HG03442 (cell line): ENCODE measurements around the gene MAPK8IP3.
"Not testable (repeated sequence)": the region's sequence is repeated elsewhere in the genome, so short reads cannot be mapped to it uniquely, and the experiment has no call there.

Experiments
- ATAC-seq: cut with Tn5 transposase; IDR thresholded peaks from one replicate; pipeline ENCODE4 v1.9.1; 2021; ENCODE audit warnings: mild to moderate bottlenecking, moderate library complexity; ENCODE audit not compliant: unreplicated experiment

The MAPK8IP3 gene

DNA sequence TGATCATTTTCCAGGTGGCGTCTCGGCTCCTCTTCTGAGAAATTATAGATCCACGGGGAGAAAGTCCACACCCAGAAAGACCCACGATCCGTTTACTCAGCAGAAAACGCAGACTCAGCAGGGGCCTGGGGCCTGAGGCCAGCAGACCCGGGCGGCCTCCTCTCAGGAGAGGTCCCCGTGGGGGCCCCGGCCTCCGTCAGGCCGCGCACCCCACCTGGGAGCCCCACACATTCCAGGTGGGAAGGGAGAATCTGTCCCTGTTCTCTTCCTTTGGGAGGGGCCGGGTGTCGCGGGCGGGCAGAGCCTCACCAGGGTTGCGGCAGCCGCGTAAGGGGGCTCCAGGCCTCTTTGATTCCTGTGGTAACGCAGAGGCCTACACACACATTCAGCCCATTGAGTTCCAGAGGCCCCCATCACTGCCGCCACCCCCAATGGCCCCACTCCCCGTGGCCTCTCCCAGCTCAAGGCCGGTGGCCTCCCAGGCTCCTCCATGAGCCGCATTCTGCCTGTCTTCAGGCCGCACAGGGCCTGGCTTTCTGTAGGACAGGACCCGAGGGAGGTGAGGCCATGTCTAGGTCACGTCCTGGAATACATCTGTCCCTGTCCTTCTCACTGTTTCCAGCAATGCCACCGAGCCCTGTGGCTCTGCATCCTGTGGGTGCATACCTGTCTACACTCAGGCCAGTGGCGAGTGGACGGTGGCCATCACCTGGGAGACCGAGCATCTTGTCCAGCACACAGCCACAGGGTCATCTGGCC lies 89.1 kb downstream of the MAPK8IP3 start:
- no peak for ATAC-seq

DNA sequence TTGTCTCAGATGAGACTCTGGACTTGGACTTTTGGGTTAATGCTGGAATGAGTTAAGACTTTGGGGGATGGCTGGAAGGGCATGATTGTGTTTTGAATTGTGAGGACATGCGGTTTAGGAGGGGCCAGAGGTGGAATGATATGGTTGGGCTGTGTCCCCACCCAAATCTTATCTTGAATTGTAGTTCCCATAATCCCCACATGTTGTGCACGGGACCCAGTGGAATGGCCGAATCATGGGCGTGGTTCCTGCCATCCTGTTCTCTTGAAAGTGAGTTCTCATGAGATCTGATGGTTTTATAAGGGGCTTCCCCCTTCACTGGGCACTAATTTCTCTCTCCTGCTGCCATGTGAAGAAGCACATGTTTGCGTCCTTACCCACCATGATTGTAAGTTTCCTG lies 93.3 kb downstream of the MAPK8IP3 start:
- not testable (repeated sequence) for ATAC-seq

DNA sequence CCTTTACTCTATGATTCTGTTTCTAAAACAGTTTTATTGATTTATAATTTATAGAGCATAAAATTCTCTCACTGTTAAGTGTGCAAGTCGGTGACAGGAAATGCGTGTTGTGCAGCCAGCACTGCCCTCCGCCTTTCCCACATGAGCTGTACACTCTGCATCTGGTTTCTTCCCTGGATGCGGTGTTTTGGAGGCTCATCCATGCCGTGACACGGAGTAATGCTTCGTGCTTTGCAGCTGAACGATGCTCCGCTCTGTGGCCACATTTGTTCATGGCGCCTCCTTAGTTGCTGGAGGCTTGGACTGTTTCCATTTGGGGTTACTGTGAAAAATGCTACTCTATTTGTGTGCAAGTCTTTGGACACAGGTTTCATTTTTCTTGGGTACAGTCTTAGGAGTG lies 94.7 kb downstream of the MAPK8IP3 start:
- ATAC-seq: no peak

DNA sequence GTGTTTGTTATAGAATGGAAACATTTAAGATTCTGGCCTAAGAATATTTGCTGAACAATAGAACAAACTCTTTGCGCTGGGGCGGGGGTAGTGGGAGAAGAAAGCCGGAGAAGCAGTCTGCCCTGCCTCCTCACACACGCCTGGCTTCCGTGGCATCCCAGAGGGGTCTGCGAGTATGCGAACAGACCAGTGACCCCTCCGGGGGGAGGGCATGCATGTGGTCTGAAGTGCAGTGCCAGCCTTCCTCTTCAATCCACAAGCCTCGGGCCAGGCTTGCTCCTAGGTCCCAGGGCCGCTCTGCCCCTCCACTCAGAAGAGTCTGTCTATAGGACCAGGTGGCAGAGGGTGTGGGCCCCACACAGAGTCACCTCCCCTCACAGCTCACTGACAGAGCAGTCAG lies 101.6 kb downstream of the MAPK8IP3 start:
- ATAC-seq: no peak

DNA sequence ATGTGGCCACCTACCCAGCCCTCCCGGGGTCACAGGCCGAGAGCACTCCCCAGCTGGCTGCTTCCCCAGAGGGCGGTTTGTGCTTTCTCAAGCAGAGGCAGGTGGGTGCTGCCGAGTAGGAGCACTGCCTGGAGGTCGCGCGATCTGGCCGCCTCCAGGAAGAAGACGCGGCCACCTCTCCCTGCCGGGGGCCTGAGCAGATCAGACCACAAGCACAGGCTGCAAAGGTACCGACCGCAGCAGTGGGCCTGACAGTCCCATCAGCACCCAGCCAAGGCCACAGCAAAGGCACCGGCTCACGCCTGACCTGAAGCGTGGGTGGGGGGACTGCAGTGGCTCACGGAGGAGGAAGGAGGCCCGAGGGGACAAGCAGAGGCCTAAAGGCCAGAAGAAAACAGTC lies 102.7 kb downstream of the MAPK8IP3 start:
- ATAC-seq: no peak

DNA sequence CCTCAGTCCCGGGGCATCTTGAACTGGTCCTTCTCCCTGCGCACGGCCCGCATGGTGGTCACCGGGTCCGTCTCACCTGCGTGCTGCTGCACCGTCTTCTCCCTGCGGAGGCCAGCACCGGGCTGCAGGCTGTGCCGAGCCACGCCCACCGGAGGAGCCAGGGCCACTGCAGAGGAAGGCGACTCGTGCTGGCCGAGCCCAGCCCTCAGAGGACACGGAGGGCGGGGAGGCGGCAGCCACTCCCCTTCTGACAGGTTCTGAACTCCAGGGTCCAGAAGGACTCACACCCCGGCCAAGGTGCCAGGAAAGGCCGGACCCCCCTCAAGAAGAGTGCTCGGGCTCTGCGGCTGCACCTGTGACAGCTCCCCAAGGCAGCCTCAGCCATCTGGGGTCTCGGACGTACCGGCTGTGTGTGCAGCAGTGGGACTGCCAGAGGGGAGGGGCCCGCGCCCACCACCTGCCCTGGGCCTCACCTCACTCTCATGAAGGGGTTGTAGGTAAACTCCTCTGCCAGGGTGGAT lies 103.3 kb downstream of the MAPK8IP3 start:
- no peak for ATAC-seq

DNA sequence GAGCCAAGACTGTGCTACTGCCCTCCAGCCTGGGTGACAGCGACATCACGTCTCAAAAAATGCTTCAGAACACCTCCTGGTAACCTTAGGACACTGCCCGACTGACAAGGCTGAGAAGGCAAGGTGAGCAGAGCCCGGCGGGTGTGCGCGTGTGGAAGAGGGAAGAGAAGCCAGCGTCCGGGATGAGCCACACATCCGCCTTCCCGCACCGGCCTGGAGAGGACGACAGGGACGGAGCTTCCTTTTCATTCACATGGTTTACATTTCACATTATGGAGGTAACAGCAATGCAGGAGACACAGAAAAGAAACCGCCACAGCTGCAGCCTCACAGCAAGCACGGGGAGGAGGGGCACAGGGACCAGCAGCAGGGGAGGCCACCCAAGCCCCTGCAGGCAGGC lies 104.1 kb downstream of the MAPK8IP3 start:
- no peak for ATAC-seq

DNA sequence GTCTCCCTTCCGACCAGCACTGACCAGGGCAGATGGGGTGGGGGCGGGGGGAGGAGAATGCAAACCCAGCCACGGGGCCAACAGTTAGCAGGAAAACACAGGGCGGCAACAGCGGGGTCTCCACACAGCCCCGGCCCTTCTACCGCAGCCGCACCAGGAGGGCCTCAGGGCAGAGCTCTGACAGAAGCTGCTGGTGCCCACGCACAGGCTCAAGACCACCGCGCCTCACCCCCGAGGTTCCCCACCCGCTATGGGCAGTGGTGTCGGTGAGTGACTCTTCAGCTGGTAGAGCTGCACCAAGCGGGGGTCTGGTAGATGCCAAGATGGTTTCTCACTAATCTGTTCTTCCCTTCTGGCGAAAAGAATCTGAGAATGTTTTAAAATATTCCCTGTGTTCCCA lies 104.5 kb downstream of the MAPK8IP3 start:
- no peak for ATAC-seq

DNA sequence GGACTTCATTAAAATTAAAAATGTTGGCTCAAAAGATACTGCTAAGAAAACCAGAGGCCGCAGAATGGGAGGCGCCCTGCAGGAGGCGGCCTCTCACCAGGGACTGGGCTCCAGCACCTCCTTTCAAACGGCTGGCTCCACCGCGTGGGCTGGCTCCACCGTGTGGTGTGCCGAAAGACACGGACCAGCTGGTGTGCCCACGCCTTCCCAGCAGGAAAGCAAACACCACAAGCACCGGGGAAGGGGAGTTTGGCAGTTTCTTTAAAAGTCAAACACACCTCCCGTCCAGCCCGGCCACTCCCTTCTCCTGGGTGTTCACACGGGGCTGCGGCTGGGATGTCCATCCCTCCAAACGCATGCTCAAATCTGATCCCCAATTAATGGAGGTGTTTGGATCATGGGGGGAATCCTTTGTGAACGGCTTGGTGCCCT lies 106.8 kb downstream of the MAPK8IP3 start:
- ATAC-seq: no peak

DNA sequence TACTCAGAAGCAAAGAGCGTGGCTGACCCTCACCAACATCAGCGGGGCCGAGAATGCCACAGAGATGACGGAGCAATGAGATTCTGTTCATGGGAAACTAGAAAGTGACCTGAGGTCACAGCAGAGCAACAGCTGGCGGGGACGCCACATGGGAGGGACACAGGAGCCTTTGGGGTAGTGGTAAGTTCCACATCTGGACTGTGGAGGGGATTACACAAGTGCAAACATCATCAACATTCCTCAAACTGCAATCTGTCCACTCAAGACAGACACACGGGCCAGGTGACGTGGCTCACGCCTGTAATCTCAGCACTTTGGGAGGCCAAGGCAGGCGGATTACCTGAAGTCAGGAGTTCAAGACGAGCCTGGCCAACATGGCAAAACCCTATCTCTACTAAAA lies 109.5 kb downstream of the MAPK8IP3 start:
- no peak for ATAC-seq

DNA sequence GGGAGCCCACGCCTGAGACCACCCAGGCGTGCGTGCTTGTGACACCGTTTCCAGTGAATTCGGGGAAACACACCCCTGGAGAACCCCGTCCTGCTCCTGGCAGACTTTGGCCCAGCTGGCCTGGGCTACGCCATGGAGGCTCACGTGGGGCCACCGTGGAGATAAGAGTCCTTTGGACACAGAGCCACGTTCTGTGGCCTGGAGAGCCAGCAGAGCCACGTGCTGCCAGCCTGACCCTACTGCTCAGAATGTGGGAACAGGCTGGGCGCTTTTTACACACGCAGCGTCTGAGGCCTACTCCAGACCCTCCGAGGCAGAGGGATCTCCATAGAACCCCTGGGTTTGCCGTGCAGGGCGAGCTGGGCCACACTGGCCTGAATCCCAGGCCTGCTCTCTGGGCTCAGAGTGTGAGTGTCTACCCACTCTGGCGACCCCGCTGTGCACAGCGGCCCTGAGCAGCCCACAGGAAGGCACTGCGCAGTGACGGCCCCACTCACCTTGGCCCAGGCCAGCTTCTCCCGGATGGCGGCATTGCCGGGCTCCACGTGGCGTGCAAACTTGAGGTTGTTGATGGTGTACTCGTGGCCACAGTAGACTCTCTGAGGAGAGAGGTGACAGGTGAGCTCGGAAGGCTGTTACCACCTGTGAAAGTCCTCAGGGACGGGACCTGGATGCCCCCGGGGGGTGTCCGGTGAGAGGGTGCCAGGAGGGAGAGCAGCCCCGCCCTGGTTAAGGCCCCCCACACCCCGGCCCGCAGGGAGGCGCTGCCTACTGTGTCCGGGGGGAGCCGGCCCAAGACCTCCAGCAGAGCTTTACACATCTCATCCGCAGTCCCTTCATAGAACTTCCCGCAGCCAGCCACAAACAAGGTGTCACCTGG lies 110.6 kb downstream of the MAPK8IP3 start:
- no peak for ATAC-seq

DNA sequence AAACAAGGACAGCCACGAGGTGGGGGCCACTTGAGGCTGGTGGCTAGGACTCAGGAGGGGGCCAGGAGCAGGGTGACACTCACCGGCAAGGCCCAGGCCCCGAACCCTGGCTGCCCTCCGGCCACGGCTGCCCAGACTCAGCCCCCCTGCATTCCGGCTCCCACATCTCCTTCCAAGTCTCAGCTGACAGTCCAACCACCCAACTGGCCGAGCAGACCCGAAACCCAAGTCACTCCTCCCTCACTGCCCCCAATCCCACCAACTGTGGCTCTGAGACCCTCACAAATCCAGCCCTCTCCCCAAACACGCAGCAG lies 111.2 kb downstream of the MAPK8IP3 start:
- no peak for ATAC-seq

DNA sequence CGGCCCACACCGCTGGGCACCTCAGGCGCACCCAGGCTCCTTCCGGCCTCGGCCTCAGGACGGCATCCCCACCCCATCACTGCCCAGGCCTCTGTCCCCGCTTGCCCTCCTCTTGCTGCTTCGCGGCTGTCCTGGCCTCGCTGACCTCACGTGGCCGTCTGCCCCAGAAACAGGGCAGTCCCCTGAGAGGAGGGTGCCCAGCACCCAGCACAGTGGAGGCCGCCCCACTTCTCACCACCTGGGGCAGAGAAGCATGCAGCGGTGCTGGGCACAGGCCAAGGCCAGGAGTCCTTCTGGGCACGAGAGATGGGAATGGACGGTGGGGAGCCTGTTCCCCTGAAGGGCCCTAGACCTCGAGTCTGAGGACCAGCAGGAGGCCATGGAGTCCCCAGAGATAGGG lies 111.7 kb downstream of the MAPK8IP3 start:
- ATAC-seq: no peak

DNA sequence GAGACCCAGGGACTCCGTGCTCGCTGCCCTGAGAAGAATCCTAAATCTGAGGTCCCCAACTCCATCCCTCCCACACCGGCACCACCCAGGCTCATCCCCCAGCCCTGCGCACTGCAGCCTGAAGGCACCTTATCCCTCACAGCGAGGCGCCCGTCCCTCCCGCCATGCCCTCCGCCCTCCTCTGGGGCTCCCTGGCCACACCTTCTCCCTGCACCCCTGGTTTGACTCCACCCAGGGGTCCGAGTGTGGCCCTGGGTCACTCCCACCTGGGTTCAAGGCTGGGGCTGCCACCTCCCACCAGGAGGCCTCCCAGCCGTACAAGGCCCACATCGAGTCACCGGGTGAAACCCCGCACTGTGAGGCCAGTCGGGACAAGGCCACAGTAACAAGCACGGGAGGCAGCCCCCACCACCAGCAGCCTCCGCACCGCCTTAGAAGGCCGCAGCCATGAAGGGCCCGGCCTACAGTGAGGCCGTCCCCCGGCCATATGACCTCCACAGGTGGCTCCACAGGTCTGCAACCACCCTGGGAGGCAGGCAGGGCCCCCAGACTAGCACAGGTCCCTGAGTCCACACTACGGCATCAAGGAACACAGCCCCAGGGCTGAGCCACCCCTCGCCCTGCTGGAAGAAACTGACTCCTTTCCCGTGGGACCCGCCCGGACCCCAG lies 112.3 kb downstream of the MAPK8IP3 start:
- no peak for ATAC-seq

DNA sequence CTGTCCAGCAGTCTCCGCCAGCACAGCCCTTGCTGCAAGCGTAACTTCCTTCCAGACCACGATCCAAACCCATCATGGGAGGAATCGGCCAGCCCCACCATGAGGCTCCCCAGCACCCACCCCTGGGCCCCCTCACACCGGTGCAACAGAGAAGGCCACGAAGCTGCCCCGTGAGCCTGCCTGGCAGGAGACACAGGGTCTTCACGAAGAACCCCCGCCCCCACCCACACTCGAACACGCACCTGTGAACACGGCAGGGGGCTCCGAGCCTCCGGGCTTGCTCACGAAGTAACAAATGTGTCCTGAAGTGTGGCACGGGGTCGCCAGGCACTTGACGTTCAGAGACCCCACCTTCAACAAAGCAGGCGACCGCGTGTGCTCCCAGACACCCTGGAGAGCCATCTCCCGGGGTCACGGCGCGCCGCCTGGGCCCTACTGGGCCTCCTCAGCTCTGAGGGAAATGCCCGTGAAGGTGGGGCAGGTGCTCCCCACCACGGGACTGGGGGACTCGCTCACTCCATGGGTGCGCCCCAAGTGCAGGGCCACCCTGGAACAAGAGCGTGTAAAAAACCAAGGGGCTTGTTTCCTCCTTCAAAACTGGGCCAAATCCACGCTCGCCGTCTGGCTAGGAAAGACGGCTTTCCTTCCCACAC lies 113.0 kb downstream of the MAPK8IP3 start:
- ATAC-seq: no peak

DNA sequence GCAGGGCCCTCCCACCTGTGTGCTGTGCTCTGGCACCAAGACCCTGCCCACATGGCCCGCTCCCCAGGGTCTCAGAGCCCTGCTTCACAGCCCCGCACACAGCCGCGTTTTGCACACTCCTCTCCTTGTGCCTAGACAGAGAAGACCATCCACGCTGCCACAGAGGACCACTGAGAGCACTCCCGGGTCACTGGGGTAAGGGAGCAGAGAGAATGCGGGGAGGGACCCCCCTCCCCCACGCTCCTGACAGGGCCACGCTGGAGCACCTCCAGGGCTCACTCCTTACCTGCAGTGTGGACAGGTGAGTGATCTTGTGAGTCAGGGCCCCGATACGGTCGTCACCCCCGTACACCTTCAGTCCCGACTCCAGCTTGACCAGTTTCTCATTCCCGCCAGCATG lies 113.6 kb downstream of the MAPK8IP3 start:
- ATAC-seq: no peak
